Cerebellar cortex (tissue), 1 donor: ENCODE measurements around the gene ANO10.
"Not testable (repeated sequence)": the region's sequence is repeated elsewhere in the genome, so short reads cannot be mapped to it uniquely, and the experiment has no call there.

Experiments used
- DNase-seq: peaks from one replicate; pipeline ENCODE4 v3.0.0-alpha.2; 2015; ENCODE audit warnings: low spot score

The ANO10 gene

DNA sequence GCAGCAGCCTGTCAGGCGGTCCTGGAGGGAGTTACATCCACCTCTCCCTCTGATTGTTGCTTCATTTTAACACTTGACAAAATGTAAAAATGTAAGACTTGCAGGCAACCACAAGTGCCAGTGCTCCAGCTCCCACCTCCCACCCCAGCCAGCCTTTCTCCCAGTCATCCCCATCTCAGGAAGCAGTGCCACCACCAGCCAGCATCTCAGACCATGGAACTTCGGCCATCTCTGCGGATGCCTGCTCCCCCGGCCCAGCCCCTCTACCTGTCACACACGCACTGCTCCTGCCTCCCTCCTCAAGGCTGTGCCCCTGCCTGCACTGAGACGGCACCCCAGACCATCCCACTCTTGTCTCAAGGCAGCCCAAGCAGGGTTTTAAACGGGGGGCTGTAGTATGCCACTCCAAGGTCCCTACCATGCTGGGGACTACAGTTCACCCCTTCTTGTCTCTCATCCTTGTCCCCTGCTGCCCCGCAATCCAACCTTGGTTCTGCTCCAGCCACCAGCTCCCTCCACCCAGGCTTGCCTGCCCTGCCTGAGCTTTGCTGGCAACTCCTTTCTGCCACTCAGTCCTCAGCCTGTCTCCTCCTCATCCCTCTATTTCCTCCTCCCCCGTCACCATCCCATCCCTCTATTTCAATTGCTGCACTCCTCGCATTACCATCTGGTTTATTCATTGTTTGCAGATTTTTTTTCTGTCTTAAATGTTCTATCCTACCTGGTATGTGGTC lies 249.6 kb downstream of the ANO10 start:
- no peak for DNase-seq

DNA sequence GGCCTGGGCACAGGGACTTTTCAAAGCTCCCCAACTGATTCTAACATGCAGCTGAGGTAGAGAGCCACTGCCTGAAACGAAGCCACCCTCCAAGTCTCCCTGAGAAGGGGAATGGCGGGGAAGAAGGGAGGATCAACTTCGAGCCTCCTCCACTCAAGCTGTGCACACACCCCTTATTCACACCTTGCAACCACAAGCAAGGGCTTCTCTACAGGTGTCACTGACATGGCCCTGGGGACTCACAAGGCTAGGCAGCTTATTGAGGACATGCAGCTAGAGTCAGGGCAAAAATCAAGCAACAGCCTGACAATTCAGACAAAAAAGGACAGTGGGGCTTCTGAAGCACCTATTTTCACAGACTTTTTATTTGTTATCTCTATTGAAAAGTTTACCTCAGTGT lies 250.3 kb downstream of the ANO10 start:
- no peak for DNase-seq

DNA sequence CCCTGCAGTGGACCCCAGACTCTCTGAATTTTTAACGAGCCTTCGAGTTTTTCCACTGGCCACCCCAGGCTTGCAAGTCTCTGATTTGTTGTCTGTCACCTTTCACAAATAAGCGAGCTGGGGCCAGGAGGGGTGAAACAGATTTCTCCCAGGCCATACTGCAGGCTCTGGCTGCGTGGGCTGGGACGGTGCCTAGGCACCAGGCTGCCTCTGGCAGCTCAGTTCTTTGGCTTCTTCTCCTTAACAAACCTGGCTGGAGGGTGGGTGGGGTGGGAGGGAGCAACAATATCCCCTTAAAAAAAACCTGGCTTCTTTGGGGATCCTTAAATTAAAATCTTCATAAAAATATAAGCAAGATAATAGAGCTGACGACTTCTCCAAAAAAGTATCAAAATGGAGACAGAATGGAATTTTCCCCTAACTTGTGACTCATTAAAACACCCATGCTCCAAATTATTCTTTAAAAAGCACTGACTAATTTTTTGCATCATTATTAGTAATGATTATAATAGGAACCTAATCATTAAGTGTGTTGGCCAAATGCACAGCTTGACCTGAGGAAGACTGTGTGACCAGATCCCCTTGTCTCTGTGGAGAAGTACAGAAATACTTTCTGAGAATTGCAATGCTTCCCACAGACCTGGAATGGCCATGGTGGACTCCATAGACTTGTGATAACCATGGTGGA lies 251.4 kb downstream of the ANO10 start:
- no peak for DNase-seq

DNA sequence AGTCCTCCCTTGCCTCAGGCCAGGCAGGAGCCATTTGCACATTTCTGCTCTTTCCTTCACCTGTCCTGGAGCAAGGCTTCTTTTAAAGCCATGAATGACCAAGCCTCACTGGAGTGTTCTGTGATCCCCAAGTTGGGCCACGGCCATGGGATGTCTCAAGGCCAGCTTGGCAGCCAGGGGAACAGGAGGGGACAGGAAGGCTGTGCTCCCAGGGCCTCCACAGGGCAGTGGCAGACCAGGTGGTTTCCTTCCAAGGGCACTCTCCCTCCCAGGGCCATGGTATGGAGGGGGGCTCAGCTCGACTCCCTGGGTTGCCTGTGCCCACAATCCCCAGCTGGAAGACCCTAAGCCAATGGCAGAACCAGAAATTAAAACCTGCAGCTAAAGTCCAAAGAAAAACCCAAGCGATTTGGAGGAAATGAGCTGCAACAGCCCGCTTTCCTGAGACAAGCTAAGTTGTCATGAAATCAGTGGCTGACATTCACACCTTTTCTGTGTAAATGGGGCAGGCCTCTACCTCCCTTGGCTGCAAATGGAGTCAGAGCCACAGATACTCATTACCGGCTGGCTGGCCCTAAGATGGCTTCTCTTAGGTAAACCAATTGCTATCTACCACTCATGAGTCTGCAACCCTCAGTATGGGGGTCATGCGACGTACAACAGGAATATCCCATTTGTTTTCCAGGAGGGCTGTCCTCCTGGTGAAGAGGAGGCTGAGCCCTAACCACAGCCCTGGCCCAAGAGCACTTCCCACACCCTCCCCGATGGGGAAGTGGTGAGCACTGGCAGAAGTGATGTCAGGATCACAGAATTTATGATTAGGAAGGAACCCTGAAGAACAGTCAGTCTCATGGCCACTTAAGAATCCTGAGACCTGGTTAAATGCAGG lies 252.2 kb downstream of the ANO10 start:
- DNase-seq = no peak

DNA sequence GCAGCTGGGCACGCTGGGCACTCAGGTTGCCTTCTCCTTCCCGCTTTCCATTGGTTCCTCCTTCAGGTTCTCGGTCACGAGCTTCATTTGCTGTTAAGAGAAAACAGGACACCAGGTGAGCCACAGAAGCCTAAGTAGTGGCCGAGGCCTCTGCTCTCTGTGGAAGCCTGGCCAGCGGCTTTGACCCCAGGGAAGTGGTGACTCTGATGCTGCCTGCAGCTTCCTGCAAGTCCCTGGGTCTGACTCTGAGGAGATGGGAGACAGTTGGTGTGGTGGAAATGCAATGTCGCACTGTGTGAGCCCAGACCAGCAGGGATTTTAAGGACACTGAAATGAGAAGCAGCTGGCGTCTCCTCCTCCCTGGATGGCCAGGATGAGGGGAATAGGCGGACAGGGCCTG lies 254.9 kb downstream of the ANO10 start:
- no peak for DNase-seq

DNA sequence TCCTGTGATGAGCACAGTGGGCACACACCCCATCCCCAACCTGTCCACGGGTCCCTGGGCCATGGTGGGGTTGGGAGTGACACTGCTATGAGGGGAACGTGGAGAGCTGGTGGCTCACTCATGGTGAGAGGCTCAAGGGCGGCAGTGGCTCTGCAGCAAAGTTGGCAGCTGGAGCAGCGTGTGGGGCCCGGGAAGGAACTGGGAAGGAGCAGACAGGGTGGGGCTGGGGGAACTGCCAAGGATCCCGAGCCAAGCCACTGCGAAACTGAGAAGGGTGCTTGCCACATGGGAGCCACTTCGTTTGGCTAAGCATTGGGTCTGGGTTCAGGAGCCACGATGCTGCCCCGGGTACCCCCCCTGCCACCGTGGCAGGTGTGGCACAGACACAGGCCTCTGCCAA lies 255.3 kb downstream of the ANO10 start:
- no peak for DNase-seq

DNA sequence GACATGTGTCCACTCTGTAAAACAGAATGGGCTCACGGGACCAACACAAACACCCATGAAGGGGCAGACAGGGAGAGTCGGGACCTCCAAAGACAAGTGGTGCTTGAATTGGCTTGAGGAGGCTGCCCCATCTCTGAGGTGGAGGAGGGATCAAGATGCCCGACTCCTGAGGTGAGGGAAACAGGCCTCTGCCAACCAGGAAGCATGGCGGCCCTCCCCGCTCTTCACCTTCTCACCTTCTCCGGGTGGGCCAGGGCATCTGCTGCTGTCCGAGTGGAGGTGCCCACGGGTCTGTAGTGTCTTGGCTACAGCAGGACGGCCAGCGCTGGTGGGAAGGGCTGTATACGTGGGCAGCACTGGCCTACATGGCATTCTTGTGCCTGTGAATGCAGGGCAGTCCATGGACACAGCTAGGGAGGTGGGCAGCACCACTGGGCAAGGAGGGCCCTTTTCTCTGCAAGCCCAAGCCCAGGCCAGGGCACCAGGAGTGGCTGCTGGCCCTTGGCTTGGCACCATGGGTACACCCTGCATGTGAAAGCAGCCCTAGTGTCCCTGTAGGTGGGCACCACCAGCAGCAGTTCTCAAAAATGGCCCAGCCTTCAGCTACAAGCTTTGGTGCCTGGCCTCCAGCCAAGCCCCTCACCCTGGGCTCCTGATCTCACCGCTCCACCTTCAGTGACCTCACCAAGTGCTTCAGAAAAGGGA lies 256.1 kb downstream of the ANO10 start:
- DNase-seq = no peak

DNA sequence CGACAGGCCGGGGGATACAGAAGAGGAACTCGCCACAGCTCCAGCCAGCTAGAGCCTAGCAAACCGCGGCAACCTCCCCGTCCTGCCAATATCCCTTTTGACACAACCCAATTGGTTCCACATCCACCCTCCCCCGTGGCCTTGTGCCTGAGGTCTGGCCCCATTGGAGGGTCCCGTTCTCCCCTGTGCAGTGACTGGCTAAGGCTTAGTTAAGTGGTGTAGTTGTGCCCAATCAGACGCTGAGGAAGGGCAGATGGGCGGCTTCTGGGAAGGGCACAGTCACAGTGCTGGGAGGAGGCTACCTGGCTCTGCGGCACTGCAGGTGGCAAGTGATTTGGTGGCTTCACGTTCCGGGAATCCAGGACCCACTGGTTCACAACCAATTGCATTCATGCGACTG lies 256.9 kb downstream of the ANO10 start:
- DNase-seq = peak; percentile 34

DNA sequence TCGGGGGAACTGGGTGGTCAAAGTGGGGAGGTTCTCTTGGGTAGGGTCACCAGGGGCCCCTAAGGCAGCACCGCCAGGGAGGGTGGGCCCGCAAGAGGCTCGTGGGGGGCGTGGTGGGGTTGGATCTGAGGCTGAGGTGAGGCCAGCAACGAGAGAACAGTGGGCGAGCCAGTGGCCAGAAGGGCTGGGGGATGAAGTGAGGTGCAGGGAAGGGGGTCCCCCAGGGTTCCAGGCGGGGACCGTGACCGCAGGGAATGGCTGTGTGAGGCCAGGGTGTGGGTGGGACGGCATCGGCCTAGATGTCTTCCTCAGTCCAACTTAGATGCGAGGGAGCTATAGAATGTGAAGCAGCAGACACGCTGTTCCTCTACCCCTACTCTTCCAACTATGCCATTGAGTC lies 257.3 kb downstream of the ANO10 start:
- no peak for DNase-seq

DNA sequence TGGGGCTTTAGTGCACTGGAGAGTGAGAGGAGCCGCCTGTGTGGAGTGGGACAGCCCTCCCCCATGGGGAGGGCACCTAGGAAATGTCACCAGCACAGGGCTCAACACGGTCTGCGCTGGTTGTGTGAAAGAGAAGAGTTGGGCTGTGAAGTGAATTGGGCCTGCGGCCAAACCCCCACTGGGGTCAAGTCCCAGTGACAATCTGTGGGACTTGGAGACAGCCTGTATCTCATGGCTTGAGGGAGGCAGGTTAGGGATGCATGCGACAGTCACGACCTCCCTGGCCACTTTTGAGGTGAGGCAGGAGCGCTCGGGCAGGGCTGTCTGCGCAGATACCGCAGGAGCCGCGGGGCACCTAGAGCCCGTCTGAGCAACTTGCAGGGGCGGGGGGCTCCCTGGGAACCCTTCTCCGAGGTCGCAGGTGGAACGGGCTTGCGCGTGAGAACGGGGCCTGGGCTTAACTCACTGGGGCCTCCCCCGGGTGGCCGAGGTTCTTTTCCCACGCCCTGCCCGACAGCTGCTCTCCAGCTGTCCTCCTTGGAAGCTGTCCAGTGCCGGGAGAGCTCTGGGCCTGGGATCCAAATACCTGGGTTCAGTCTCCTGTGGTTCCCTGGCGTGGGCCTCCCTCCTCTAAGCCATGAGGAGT lies 258.1 kb downstream of the ANO10 start:
- DNase-seq = no peak

DNA sequence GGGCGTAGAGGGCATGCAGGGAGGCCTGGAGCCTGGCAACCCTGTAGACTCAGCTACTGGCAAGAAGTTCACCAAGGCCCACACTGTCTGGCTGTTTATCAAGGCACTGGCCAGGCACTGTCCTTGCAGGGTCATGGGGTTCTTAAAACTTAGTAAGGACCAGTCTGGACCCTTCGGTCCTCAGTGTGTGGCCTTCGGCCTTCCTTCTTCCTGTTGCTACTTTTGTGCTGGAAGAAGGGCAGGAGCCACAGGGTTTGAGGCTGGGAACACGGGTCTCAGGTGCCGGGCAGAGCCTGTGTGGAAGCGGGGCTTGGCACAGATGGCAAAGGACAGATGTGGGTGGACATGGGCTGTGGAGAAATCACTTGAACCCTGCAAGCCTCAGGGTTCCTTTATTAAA lies 258.9 kb downstream of the ANO10 start:
- DNase-seq = no peak

DNA sequence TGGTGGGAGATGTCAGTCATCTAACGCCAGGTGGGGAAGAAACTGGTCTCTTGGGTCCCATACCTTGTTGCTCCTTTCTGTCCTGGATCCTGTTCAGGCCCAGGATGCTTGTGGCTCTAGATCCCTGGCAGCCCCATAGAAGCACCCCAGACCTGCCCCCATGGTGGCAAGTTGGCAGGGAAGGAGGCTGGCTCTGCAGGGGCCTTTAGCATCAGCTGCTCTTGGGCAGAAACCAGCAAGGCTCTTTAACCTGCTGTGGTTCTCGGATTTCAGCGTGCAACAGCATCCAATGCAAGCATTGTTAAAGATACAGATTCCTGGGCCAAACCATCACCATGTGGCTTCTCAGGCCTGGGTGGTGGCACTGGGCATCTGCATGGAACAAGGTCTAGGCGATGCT lies 259.6 kb downstream of the ANO10 start:
- DNase-seq = no peak

DNA sequence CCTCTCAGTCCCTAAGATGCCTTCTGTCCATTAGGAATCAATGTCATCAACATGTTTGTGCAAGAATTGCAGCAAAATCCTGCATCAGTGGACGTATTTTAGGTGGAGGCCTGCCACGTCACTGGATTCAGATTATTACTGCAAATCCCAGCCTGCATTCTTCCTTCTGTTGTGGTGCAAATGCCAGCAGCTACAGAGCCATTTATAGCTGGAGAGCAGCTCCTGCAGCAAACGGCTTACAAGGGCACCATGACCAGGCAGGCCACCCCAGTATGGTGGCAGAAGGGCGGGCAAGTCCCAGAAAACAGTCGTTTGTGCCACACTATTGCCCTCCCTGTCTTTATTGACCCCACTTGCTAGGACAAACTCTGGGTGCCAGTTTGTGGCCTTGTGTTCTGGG lies 260.7 kb downstream of the ANO10 start:
- DNase-seq = no peak

DNA sequence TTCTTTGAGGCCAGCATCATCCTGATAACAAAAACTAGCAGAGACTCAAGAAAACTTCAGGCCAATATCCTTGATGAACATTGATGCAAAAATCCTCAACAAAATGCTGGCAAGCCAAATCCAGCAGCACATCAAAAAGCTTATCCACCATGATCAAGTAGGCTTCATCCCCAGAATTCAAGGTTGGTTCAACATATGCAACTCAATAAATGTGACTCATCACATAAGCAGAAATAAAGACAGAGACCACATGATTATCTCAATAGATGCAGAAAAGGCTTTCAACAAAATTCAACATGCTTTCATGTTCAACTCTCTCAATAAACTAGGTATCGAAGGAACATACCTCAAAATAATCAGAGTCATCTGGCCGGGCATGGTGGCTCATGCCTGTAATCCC lies 265.8 kb downstream of the ANO10 start:
- not testable (repeated sequence) for DNase-seq

DNA sequence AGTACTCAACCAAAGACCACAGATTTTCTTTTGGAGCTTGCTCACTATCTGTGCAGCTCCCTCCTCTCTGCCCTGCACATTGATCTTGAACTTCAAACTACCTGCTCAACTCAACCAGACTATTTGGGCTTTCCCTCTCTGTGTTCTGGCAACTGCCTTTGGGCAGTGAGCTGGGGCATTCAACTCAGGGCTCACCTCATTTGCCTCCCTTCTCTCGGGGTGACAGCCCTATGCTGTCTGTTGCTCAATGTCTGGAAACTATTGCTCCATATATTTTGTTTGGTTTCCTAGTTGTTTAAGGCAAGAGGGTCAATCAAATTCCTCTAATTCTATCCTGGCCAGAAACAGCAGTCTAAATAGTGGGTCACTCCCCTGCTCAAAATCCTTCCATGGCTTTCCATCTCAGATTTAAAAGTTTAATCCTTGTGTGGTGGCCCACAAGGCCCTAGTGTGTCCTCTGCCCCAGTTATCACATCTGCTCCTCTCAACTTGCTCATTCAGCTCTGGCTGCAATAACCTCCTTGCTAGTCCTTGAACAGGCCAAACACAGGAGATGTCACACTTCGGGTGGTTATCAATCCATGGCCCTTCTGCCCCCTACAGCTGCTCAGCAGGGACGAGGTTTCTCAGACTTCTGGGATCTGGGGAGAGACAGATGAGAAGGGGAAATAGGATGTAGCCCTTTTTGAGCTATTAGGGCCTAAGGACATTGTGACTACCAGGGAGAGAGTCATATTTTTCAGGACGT lies 267.7 kb downstream of the ANO10 start:
- no peak for DNase-seq

DNA sequence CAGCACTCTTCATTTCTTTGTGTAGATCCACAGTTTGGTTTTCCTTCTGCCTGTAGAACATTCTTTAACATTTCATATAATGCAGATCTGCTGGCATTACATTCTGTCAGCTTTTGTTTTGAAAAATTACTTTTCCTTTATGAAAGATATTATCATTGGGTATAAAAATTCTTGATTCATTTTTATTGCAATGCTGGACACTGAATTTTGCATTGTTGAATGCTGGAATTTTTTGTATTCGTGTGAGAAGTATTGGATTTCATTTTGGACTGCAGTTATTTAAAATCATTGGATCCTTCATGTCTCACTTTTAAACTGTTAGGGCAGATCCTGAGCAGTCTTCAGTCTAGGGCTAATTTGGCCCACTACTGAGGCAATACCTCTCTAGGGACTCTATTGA lies 268.4 kb downstream of the ANO10 start:
- DNase-seq = no peak

DNA sequence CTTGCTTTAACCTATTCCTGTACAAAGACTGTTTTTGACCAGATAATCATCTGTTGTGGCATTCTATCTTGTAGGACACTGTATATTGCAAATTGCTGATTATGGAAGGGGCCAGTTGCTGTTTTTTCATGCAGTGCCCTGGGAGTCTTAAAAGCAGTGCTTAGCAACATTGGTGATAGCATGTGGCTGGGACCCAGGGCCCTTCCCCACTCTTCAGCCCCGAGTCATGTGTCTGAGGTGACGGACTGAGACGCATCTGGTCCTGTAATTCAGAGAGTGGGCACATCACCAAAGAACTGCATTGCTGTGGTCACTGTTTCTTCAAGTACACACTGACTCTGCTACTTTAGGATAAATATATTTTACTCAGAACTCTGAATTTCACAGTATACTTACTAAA lies 272.1 kb downstream of the ANO10 start:
- no peak for DNase-seq

DNA sequence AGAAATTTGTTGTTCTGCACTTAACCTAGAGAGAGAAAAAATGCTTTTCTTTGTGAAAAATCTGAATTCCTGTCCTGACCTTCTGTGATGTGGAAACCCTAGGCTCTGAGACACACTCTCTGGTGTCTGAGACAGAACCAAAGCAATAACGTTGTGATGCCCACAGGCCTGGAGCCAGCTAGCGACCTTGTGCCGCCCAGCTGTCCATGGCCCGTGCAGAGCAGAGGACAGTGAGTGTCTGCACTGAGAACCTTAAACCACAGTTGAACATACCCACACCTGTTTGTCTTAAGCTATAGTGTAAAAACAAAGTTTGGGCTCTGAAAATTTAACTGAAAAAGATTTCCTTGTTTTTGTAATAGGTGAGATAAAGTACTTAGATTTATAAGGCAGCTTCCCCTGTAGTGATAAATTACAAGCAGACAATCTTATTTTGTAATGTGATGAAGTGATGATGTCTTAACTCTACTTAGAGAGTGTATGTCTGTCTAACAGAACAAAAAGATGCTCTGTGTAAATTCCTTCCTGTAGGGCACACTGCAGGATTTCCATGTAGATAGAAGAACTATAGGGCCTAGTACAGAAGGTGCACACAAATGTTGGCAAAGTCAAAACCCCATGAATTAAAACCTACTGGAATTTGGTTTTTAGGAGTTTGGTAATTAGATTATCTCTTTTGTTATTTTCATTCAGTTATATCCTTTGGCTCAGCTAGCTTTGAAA lies 272.8 kb downstream of the ANO10 start:
- DNase-seq = no peak

DNA sequence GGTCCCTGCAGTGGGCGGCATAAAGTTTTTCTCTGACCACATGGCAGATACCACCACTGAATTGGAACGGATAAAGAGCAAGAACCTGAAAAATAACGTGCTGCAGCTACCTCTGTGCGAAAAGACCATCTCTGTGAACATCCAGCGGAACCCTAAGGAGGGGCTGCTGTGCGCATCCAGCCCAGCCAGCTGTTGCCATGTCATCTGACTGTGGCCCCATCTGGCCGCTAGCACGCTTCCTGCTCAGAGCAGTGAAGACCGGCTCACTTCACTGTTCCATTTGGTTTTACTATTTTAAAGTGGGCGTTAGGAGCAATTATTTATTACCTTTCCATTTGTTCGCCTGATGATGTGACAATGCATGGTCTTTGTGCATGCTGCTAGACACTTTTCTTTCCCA lies 273.5 kb downstream of the ANO10 start:
- DNase-seq = no peak

DNA sequence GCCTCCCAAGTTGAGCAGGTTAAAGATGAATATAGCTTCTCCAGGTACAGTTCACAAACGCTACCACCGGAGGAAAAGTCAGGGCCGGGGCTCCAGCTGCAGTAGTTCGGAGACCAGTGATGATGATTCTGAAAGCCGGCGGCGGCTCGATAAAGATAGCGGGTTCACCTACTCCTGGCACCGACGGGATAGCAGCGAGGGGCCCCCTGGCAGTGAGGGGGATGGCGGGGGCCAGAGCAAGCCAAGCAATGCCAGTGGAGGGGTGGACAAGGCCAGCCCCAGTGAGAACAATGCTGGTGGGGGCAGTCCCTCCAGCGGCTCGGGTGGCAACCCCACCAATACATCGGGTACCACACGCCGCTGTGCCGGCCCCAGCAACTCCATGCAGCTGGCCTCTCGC lies 274.0 kb downstream of the ANO10 start:
- DNase-seq = no peak
